Sigmoid colon (tissue), 4 donors: ENCODE results near the gene SNX14.

Experiments
- EP300 ChIP-seq, 4 donors: sonication (generic); formaldehyde crosslinking; IDR thresholded peaks; one replicate each; pipeline ENCODE4 v1.6.1; 2017; ENCODE audit warnings: antibody characterized with exemption in 4 of 4
- POLR2A ChIP-seq, 2 donors: fragments of 450-650 bp; IDR thresholded peaks; one replicate each; pipeline ENCODE4 v1.6.1; 2016; ENCODE audit warnings: antibody characterized with exemption in 2 of 2, mild to moderate bottlenecking in 2 of 2, moderate library complexity in 2 of 2
- POLR2AphosphoS5 ChIP-seq, 4 donors: sonication (generic); formaldehyde crosslinking; IDR thresholded peaks; one replicate each; pipeline ENCODE4 v1.6.1; 2017; ENCODE audit warnings: antibody characterized with exemption in 4 of 4
- TF ChIP-seq, protein P1 (sequence below), 4 experiments: fragments of 450-650 bp in 3 of 4; fragments of 200-600 bp in 1 of 4; IDR thresholded peaks; one replicate each; pipeline ENCODE4 v1.5.1; 2016 to 2019; ENCODE audit warnings: antibody characterized with exemption in 4 of 4, mild to moderate bottlenecking in 3 of 4, moderate library complexity in 2 of 4

DNA sequence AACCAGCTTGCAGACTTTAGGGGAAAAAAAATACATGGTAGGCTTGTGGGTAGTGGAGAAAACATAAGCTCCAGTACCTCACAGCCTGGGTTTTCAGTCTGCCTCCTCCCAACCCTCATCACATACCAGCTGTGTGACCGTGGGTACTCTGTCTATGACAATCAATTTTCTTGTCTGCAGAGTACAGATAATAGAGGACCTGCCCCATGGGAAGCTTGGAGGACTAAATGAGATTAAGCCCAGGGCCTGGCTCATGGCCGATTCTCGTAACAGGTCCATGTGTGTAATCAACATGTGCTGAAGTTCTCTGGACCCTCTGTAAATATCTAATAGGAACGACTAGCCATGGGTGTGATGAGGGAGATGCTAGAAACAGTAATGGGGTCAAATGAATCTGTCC, 109.8 kb downstream of the SNX14 start:
- TF ChIP-seq POLR2AphosphoS5 (IDR thresholded peaks at IDR 0.05) = no peak
- TF ChIP-seq, protein P1, sequence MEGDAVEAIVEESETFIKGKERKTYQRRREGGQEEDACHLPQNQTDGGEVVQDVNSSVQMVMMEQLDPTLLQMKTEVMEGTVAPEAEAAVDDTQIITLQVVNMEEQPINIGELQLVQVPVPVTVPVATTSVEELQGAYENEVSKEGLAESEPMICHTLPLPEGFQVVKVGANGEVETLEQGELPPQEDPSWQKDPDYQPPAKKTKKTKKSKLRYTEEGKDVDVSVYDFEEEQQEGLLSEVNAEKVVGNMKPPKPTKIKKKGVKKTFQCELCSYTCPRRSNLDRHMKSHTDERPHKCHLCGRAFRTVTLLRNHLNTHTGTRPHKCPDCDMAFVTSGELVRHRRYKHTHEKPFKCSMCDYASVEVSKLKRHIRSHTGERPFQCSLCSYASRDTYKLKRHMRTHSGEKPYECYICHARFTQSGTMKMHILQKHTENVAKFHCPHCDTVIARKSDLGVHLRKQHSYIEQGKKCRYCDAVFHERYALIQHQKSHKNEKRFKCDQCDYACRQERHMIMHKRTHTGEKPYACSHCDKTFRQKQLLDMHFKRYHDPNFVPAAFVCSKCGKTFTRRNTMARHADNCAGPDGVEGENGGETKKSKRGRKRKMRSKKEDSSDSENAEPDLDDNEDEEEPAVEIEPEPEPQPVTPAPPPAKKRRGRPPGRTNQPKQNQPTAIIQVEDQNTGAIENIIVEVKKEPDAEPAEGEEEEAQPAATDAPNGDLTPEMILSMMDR (IDR thresholded peaks at IDR 0.05) = no peak
- no peak for TF ChIP-seq POLR2A (IDR thresholded peaks at IDR 0.05)
- TF ChIP-seq EP300 (IDR thresholded peaks at IDR 0.05) = no peak
